SU-DHL-6 (cell line): ENCODE results near the gene FOXA2.

Experiments
- EZH2phosphoT487 ChIP-seq: fragments of 200-600 bp; sonication (generic), shearing (Covaris generic); conservative IDR thresholded peaks from 2 replicates; pipeline ENCODE4 v1.6.1; 2018; ENCODE audit warnings: mild to moderate bottlenecking, antibody characterized with exemption, low read length, moderate library complexity, mixed read lengths
- TF ChIP-seq, protein P1 (sequence below): fragments of 200-600 bp; sonication (generic); IDR thresholded peaks from one replicate; pipeline ENCODE4 v1.5.1; 2017; ENCODE audit warnings: antibody characterized with exemption, mild to moderate bottlenecking, low read length, moderate library complexity; ENCODE audit not compliant: insufficient read depth, poor library complexity, severe bottlenecking

- TF ChIP-seq, protein P1, sequence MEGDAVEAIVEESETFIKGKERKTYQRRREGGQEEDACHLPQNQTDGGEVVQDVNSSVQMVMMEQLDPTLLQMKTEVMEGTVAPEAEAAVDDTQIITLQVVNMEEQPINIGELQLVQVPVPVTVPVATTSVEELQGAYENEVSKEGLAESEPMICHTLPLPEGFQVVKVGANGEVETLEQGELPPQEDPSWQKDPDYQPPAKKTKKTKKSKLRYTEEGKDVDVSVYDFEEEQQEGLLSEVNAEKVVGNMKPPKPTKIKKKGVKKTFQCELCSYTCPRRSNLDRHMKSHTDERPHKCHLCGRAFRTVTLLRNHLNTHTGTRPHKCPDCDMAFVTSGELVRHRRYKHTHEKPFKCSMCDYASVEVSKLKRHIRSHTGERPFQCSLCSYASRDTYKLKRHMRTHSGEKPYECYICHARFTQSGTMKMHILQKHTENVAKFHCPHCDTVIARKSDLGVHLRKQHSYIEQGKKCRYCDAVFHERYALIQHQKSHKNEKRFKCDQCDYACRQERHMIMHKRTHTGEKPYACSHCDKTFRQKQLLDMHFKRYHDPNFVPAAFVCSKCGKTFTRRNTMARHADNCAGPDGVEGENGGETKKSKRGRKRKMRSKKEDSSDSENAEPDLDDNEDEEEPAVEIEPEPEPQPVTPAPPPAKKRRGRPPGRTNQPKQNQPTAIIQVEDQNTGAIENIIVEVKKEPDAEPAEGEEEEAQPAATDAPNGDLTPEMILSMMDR: no peak
- TF ChIP-seq EZH2phosphoT487: no peak
Measured at GRCh38 chr20:22604815-22605214, 20.4 kb upstream of the FOXA2 start.
